Esophagus muscularis mucosa (tissue), 4 donors: ENCODE data around the gene KIFAP3. TPM values are rescaled to one million over a fixed set of nuclear protein-coding genes. Genes with fewer than 3 reads are reported as not detected.

ENCODE experiments used
- DNase-seq: peaks from one replicate; pipeline ENCODE4 v3.0.0-alpha.2; 2017; ENCODE audit errors: extremely low spot score
- H3K27ac ChIP-seq, 4 donors: fragments of 200-600 bp; sonication (generic); replicated peaks in 1 of 4; 1 replicate in 3 of 4; 2 replicates in 1 of 4; pipeline ENCODE4 v1.5.1; 2016 to 2019; ENCODE audit warnings: mild to moderate bottlenecking in 1 of 4
- H3K27me3 ChIP-seq, 4 donors: fragments of 200-600 bp; sonication (generic); one replicate each; pipeline versions ENCODE4 v1.5.1 to v1.6.0; 2016 to 2019
- H3K36me3 ChIP-seq, 4 donors: fragments of 200-600 bp; sonication (generic); one replicate each; pipeline ENCODE4 v1.5.1; 2016 to 2019
- H3K4me1 ChIP-seq, 4 donors: fragments of 200-600 bp; sonication (generic); one replicate each; pipeline ENCODE4 v1.5.1; 2016 to 2019
- H3K4me3 ChIP-seq, 4 donors: fragments of 200-600 bp; sonication (generic); 1 replicate in 2 of 4; 2 replicates in 2 of 4; pipeline ENCODE4 v1.5.1; 2016 to 2019; ENCODE audit warnings: mild to moderate bottlenecking in 4 of 4, moderate library complexity in 1 of 4
- H3K9me3 ChIP-seq, 4 donors: fragments of 200-600 bp; sonication (generic); 1 replicate in 3 of 4; 2 replicates in 1 of 4; pipeline ENCODE4 v1.5.1; 2016 to 2019
- CTCF ChIP-seq, 3 experiments: fragments of 200-600 bp in 2 of 3; fragments of 450-650 bp in 1 of 3; sonication (generic) in 2 of 3; IDR thresholded peaks; one replicate each; pipeline ENCODE4 v1.5.1; 2017 to 2019; ENCODE audit warnings: antibody characterized with exemption in 3 of 3, mild to moderate bottlenecking in 2 of 3, moderate library complexity in 1 of 3
- EP300 ChIP-seq: sonication (generic); formaldehyde crosslinking; IDR thresholded peaks from one replicate; pipeline ENCODE4 v1.6.1; 2017; ENCODE audit warnings: antibody characterized with exemption
- POLR2A ChIP-seq: fragments of 450-650 bp; IDR thresholded peaks from one replicate; pipeline ENCODE4 v1.6.1; 2017; ENCODE audit warnings: antibody characterized with exemption, moderate library complexity, mild to moderate bottlenecking, low read depth
- POLR2AphosphoS5 ChIP-seq, 2 donors: sonication (generic); formaldehyde crosslinking; IDR thresholded peaks; one replicate each; pipeline ENCODE4 v1.6.1; 2017; ENCODE audit warnings: antibody characterized with exemption in 2 of 2
- WGBS: methylation state at CpG from one replicate; pipeline ENCODE4 v1.1.5; 2018; 5-methylcytosine and 5-hydroxymethylcytosine counted together
- intact Hi-C: fragments of 100-400 bp; cut with DNase I; formaldehyde crosslinking; loops from one replicate; pipeline ENCODE4 v1.15.1; 2023
- total RNA-seq, 4 donors: library from RNA; depleted of rRNA; stranded (reverse); fragments of >200 nt; gene quantifications; one replicate each; pipeline versions ENCODE4 v1.1.0 to v1.2.1, GENCODE V29; 2016

KIFAP3 gene
- total RNA-seq, 4 donors from 2014 or later = 23.9 to 35.9 (median 30.0) TPM

DNA sequence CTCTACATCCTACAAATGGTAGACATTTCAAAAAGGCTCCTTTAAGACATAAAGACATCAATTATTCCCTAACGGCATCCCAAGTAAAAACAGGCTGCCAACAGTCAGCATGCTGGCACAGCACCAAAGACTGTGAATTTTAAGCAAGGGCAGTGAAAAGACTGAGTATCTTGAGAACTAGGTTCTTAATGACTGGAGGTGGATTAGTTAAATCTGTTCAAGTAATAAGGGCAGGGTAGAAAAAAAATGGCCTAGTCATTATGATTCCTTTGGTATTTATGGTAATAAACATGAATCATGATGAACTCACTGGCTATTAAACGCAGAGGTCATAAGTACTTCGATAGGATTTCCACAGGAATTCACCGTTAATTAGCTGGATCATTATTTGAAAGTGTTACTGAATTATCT, 75.2 kb downstream of the KIFAP3 start:
- intact Hi-C loops = no loop called here
- H3K9me3 ChIP-seq = no peaks in the 10 kb centered on the region
- no peak overlapping the region for H3K4me3 ChIP-seq
- WGBS = 58% methylated on average over 4 of the region's 4 CpGs
- H3K27me3 ChIP-seq = no peaks in the 10 kb centered on the region
- no peak for DNase-seq
- no peak for TF ChIP-seq POLR2A
- TF ChIP-seq POLR2AphosphoS5 (IDR thresholded peaks at IDR 0.05) = no peak
- TF ChIP-seq EP300 = no peak
- H3K36me3 ChIP-seq = peaks cover 0 to 9% (median 3%) of the 10 kb centered on the region in 4 donors
- H3K27ac ChIP-seq = no peak overlapping the region
- peaks cover 0 to 11% (median 6%) of the 10 kb centered on the region in 4 donors for H3K4me1 ChIP-seq

GRCh38 chr1:169995993-169996392, 78.5 kb downstream of the KIFAP3 start:
- Histone ChIP-seq H3K4me3 (no peak overlapping the region), H3K4me1 (peaks cover 0 to 11% (median 6%) of the 10 kb centered on the region in 4 donors), H3K9me3 (no peaks in the 10 kb centered on the region), H3K27me3 (no peaks in the 10 kb centered on the region), H3K36me3 (peaks cover 0 to 9% (median 5%) of the 10 kb centered on the region in 4 donors), H3K27ac (no peak overlapping the region)
- no peak for DNase-seq
- no peak for TF ChIP-seq POLR2A
- intact Hi-C loops = no loop called here
- 91% methylated on average over 2 of the region's 2 CpGs for WGBS

DNA sequence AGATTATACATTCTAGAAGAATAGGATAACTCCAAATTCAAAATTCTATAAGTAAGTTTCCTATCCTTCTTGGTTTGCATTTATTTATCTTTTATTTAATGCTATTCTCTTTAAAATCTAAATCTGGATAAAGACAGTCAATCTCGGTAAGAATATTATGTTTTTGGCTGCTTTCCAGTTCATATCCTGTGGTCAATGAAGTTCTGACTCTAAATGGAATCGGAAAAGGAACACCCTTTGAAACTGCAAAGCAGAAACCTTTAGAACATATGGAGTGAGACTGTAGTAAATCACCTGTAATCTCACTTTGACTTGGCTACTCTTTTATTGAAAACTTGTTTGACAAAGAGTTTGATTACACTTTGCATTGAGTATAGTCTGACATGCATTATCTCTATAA, 85.2 kb downstream of the KIFAP3 start:
- no peak for DNase-seq
- intact Hi-C loops = no loop called here
- 53% methylated on average over 2 of the region's 2 CpGs for WGBS

DNA sequence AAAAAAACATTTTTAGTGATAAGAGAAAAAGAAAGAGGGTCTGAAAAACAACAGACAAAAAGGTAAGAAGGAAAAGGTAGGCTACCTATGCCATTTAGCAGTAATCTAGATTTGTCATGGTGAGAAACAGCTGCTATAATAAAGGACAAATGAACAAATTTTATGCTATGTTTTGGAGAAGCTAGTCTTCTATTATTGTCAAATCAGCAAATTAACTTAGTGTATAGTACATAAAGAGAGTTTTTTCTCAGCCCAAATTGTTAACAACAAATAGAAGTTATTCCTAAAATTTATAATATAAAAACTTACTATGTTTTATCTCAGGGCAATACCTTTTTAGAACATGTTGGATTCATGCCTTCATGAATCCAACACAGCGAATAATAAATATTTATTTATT, 88.7 kb downstream of the KIFAP3 start:
- Histone ChIP-seq H3K27ac (no peak overlapping the region), H3K4me3 (no peak overlapping the region), H3K27me3 (no peaks in the 10 kb centered on the region), H3K4me1 (peaks cover 0 to 8% (median 6%) of the 10 kb centered on the region in 4 donors), H3K36me3 (peaks cover 9 to 27% (median 19%) of the 10 kb centered on the region in 4 donors), H3K9me3 (no peaks in the 10 kb centered on the region)
- intact Hi-C loops = no loop called here
- WGBS = 96% methylated on average over 1 of the region's 1 CpG
- TF ChIP-seq POLR2A = no peak
- no peak for TF ChIP-seq EP300
- TF ChIP-seq CTCF (IDR thresholded peaks at IDR 0.05) = no peak
- no peak for TF ChIP-seq POLR2AphosphoS5 (IDR thresholded peaks at IDR 0.05)
- DNase-seq = no peak

More for the DNA sequence above, 85.2 kb downstream of the KIFAP3 start:
- no peak overlapping the region for H3K27ac ChIP-seq
- peaks cover 0 to 8% (median 6%) of the 10 kb centered on the region in 4 donors for H3K4me1 ChIP-seq
- TF ChIP-seq CTCF (IDR thresholded peaks at IDR 0.05) = no peak
- no peak for TF ChIP-seq POLR2A
- TF ChIP-seq POLR2AphosphoS5 (IDR thresholded peaks at IDR 0.05) = no peak
- no peak for TF ChIP-seq EP300
- peaks cover 0 to 3% (median 0%) of the 10 kb centered on the region in 4 donors for H3K36me3 ChIP-seq
- H3K9me3 ChIP-seq = no peaks in the 10 kb centered on the region
- H3K27me3 ChIP-seq = no peaks in the 10 kb centered on the region
- H3K4me3 ChIP-seq = no peak overlapping the region

DNA sequence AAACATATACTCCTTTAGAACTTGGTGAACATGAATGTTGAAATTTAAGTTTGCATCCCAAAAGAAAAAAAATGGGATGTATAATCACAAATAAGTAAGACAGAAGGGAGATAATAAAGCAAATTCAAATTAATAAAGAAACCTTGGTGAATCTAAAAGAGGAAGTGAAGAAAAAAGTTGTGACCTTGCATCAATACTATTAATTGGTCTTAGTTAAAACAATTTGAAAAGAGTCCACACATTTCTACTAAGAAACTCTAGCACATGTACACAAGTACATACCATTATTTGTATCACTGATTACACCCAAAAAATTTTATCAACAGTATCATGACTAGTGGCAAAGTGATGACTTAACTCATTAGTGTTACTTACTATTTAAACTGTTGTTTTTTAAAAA, 100.4 kb downstream of the KIFAP3 start:
- no peak for DNase-seq
- TF ChIP-seq EP300 = no peak
- TF ChIP-seq POLR2AphosphoS5 (IDR thresholded peaks at IDR 0.05) = no peak
- no peak for TF ChIP-seq CTCF (IDR thresholded peaks at IDR 0.05)
- TF ChIP-seq POLR2A = no peak
- H3K4me3 ChIP-seq = no peak overlapping the region
- peaks cover 0 to 36% (median 26%) of the 10 kb centered on the region in 4 donors for H3K36me3 ChIP-seq
- H3K27ac ChIP-seq = no peak overlapping the region
- intact Hi-C loops = no loop called here
- no peaks in the 10 kb centered on the region for H3K9me3 ChIP-seq
- no peaks in the 10 kb centered on the region for H3K4me1 ChIP-seq
- no peaks in the 10 kb centered on the region for H3K27me3 ChIP-seq

DNA sequence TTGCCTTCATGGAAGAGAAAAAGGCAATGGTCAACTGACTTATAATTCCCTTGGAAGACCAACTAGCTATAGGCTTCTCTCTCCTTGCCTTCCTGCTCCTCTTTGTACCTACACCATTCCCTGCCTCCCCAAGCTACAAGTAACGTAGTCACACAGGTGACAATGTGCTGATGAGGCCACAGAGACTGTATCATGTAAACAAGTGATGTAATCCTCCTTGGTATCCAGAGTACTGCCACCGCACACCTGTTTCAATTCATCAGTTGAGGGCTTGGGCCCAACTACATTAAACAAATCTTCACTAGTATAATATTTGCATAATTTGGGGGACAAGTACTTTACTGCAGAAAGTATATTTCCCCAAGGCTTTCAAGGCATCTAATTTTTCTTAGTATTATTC, 104.4 kb downstream of the KIFAP3 start:
- no peak overlapping the region for H3K27ac ChIP-seq
- H3K4me1 ChIP-seq = no peaks in the 10 kb centered on the region
- no peak overlapping the region for H3K4me3 ChIP-seq
- DNase-seq = no peak
- 96% methylated on average over 2 of the region's 2 CpGs for WGBS
- H3K36me3 ChIP-seq = peaks cover 0 to 16% (median 8%) of the 10 kb centered on the region in 4 donors
- intact Hi-C loops = no loop called here
- TF ChIP-seq EP300 (no peak), POLR2AphosphoS5 (IDR thresholded peaks at IDR 0.05) (no peak), CTCF (IDR thresholded peaks at IDR 0.05) (no peak), POLR2A (no peak)
- no peaks in the 10 kb centered on the region for H3K27me3 ChIP-seq
- H3K9me3 ChIP-seq = no peaks in the 10 kb centered on the region
